RCC 7860 (cell line): Measurements from ENCODE around the gene VEZT.
A peak's percentile ranks its signal among the peaks of the same experiment; 100 is the strongest.

Source experiments
- DNase-seq: peaks from one replicate; pipeline ENCODE4 v3.0.0-alpha.2; 2015; ENCODE audit warnings: low spot score
- FAIRE-seq: peaks from 2 replicates; lab custom pipeline; 2012; peaks lifted over from hg19 to GRCh38; lab: Jason Lieb, UNC

The VEZT gene

DNA sequence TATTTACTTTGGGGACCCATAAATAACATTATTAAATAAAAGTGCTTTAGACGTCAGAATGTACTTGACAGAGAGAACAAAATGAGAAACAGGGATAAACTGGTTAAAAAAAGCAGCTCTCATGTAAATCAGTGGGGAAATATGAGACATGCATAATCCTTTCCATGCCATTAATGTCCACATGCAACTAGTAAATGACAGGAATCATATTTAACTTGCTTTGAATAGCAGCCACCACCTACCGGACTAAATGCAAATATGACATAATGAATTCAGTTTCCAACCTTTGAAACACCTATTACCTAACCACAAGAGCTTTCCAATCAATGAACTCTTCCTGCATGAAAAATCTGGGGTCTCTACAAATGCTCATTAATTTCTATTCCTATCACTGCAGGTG lies 20.0 kb upstream of the VEZT start:
- FAIRE-seq, result no peak
- no peak for DNase-seq

DNA sequence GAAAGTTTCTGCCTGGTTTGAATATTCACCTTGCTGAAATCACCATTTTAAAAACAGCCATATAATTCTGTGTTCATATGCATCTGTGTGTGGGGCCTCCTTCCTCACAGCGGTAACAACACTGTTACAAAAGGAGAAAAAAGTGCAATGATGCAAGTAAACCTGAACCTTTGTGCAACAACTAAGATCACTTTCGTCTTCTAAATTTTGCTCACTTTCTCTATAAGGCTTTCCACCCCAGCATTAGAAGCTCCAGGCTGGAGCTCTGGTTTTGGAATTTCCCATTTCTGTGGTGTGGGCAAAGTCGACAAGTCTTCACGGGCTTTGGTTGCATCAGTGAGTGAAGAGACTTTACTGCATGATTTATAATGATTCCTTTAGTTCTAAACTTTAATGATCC lies 18.7 kb upstream of the VEZT start:
- DNase-seq (no peak), FAIRE-seq (no peak)

DNA sequence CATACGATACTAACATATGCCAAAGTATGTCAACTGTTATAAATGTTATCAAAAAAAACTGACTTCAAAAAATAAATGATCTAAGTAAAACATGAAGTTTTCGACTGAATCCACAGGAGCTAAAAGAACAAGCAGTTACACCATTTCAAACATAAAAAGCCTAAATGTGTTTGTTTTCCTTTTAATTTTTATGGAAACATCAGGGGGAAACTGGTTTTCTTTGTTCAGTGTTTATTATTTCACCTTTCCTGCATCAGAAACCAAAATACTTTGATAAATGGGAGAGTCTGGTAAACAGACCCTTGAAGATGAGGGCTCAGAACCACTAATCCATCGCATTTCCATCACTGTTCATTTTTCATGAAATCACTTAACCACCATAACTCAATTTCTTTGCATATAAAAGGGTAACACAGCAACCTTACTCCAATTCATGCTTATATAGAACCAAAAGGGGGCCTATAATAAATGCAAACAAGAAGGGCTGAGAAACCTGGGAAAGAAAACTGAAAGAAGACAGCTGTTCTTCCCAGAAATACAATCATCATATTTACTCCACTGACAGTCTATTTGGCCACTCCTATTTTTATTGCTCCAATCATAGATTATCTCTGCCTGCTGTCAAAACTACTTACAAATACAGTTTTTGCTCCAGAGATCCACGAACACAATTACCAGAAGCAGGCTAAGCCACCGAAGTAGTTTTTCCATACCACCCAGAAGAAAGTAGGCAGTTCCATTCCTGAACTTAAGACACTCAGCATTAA lies 17.3 kb upstream of the VEZT start:
- DNase-seq (no peak), FAIRE-seq (no peak)

DNA sequence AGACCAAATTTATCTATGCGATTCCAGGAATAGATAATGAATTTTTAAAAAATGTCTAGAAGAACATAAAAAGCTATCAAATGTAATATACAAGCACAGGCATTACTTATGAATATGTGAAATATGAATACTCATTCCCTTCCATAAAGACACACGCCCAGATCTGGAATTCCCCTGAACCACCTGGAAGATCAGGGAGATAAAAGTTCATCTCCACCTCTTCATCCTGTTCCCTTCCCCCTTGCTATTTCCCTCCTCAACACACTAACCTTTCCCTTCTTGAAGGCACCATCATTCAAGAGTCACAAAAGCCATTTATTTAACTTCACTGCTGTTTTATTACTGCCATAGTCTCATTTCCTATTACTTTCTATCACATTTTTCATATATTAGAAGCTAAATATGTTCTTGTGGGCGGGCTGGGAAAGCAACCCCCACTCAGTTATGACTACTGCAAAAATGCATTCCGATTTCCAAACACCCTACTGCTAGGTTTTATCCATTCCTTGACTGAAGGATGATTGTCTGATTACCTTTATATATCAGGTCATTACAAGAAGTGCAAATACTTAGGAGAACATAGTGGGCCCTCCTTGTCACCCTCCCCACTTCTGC lies 16.4 kb upstream of the VEZT start:
- no peak for DNase-seq
- no peak for FAIRE-seq

DNA sequence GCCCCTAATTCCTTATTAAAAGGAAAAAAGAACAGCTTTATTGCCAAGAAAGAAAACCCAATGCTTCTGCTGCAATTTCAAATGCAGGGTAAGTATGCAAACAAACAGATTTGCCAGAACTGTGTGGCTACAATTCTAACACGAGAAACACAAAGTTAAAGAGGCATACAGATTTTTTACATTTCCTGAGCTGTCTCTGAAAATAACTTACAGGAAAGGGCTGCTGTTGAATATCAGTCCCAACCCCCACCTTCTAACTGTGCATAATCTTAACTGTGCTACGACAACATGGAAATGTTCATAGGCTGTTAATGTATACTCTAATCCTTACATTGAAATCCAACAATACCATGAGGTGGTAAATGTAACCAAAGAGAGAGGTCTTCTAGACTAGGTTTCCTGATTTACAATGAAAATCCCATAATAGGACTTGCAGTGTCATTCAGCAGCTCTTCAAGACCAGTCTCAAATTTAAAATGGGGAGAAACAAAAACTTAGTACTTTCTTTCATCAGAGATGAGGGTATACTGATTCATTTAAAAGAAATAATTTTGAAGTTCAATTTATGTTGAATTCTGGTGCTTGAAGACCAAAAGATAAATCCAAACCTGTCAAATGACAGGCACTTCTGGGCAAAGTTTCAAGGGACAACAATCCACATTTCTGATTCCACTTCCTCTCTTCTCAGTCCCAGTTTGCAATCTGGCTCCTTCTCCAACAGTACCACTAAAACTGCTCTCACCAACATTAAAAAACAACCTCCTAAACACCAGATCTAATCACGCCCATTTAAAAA lies 14.7 kb upstream of the VEZT start:
- no peak for DNase-seq
- FAIRE-seq, result no peak

DNA sequence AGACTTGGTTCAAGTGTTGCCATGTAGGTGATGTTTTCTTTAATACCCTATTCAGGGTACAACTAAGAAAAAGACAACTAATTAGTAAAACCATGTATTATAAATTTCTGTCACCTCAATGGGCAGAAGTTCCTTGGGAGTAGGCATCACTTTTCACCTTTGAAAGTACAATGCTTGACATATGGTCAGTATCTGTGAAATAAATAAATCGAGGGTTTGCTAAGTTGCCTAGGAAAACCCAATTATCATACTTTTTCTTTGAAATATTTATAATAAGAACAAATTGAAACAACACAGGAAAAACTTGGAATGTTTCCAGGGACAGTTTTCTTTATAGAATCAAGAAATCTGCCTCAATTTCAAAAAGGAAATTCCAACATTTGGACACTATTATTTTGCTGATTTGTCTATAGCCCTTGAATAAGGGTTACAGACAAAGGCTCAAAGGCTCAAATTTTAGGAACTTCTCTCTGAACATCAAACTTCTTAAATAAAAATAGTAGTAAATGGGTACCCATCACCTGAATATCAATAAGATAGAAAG lies 14.0 kb upstream of the VEZT start:
- DNase-seq (no peak), FAIRE-seq (no peak)

DNA sequence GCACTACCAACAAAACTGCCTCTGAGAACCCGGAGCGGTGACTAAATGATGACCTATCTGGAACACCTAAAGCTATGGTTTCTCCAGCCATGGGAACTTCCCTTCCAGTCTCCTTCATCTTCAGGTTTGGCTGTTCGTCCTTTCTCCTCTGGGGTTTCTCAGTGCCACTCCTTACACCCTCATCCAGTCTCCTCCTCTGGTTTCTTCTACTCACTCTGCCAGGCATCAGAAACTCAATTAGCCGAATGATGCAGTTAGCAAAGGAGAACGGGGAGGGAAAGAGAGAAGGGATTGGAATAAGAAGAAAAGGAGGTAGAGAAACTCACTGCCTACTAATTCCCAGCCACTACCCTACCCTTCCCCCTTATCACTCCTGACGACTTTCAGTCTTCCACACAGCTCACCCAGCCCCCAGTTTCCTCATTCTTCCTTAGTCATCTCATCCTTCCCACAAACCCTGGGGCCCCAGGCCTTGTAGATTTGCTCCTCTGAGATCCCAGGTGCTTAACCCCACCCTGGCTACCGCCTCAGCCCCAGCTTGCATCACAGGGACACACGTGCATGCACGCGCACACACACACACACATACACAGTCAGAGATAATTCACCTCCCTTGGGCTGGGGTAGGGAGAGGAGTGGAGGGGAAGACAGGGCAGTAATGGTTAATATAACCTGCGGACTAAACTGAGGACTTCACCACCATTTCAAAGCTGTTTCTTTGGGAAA lies 13.3 kb upstream of the VEZT start:
- peak; percentile 90 for DNase-seq

DNA sequence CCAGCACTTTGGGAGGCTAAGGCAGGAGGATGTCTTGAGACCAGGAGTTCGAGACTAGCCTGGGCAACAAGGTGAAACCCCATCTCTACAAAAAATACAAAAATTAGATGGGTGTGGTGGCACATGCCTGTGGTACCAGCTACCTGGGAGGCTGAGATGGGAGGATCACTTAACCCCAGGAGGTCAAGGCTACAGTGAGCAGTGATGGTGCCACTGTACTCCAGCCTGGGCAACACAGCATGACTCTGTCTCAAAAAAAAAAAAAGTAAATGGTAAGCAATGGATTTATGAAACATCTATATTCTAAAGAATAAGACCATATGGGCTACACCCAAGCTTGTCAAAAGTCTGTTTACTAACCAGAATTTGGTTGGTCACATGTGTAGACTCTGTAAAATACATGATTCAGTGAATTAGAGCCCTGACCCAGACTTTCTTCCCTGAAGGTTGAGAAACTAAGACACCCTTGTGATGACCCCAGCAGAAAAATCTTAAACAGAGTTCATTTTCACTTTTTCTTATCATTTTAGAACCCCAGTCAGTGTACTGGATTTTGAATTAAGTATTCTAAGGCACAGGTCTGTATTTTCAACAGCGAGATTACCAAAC lies 12.5 kb upstream of the VEZT start:
- DNase-seq (no peak), FAIRE-seq (no peak)

More for the DNA sequence above, 13.3 kb upstream of the VEZT start:
- peak; percentile 85 for FAIRE-seq

DNA sequence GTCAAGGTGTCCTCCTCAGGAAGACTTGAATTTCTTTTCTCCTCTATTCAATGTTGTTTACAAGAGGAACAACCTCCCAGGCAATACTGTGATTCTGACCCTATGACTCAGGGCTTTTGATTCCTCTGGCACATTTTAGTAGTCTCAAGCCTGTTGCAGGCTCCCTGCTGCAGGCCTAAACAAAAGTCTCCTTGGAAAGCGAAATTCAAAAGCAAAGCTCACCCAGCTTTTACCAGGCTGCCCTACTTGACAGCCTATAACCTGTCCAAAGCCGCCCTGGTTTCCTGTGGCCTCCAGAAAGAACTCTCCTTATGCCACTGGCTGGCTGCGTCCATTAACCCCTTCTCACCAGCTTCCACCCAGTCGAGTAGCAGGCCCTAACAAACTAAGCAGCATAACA lies 11.9 kb upstream of the VEZT start:
- FAIRE-seq (no peak), DNase-seq (peak; percentile 34)

DNA sequence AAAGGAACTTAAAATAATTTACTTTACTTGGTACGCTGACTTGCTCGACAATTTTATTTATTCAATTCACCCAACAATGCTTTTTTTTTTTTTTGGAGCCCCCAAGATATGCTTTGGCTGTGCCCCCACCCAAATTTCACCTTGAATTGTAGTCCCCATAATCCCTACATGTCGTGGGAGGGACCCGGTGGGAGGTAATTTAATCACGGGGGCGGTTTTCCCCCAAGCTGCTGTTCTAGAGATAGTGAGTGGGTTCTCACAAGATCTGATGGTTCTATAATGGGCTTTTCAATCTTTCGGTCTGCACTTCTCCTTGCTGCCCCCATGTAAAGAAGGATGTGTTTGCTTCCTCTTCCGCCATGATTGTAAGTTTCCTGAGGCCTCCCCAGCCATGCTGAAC lies 10.7 kb upstream of the VEZT start:
- DNase-seq (no peak), FAIRE-seq (no peak)

DNA sequence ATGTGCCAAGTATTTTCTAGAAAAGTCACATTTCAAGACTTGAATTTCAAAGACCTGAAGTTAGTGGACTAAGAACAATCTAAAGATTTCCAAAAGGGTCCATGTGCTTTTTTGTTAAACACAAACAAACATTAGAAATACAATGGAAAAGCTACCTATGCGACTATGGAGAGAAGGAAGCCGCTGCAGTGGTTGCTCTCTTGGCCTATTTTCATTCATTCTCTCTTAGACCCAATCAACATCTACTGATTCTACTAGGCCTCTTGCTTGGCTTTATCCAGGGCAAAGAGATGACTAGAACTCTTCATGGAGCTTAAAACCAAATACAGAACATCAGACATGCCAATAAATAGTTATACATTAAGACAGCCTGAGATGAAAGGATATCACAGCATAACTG lies 10.2 kb upstream of the VEZT start:
- DNase-seq (no peak), FAIRE-seq (no peak)

DNA sequence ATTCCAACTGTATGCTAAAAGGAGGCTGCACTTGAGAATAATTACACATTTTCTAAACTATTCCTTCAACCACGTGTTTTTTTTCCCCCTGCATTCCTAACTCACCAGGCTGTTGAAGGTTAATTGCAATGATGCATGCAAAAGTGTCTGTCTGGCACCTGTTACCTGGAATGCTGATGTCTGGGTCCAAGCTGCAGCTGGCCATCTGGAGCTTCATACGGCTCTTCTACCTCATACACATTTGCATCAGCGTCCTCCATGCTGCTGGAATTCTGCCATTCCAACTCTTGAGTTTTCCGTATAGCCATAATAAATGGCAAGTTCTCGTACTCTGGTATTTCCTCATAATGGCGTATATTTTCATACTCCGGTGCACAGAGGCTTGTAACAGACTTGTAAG lies 8.9 kb upstream of the VEZT start:
- DNase-seq, result no peak
- no peak for FAIRE-seq

DNA sequence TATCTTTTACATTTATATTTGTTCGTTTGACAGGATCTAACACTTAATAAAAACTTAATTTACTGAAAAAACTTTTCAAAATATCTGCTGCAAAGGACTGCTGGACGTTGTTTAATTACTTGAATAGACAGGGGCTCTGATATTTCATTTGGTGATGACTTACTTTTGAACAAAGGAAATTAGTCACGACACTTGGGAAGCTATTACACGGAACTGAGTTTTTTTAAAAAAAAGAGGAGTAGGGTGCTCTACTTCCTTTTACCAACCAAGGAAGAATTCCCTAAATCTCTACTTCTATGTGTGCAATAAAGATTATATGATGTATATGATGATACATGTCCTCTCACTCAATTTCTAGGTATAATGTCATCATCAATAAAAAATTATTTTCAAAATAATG lies 5.0 kb upstream of the VEZT start:
- FAIRE-seq, result no peak
- DNase-seq, result no peak

DNA sequence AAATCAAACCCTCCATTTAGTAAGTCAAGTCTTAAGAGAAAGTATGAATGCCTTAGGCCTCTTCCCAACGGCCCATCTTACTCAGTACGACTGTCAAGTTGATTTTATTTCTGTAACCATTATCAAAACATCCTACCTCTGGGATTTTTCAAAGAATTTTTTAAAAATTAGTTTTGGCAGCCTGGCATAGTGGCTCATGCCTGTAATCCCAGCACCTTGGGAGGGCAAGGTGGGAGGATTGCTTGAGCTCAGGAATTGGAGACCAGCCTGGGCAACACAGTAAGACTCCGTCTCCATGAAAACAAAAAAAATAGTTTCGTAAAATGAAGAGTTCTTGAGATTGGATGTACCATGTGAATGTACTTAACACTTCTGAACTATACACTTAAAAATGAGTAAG lies 4.5 kb upstream of the VEZT start:
- DNase-seq (no peak), FAIRE-seq (no peak)

DNA sequence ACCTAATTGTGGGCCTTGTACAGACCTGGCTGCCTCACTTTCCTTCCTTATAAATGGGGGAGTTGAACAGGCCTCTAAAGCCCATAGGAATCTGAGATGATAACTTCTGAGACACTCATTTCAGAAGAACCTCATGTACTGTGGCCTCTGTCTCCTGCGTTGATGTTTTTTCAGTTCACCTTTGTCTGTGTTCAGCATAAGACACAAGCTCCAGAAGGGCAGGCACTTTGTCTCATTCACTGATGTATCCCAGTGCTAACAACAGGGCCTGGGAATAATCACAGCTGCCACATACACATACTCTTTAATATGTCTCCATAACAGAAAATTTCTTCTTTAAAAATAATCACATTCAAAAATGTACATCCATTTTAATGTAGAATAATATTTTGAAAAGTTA lies 3.7 kb upstream of the VEZT start:
- no peak for DNase-seq
- no peak for FAIRE-seq

DNA sequence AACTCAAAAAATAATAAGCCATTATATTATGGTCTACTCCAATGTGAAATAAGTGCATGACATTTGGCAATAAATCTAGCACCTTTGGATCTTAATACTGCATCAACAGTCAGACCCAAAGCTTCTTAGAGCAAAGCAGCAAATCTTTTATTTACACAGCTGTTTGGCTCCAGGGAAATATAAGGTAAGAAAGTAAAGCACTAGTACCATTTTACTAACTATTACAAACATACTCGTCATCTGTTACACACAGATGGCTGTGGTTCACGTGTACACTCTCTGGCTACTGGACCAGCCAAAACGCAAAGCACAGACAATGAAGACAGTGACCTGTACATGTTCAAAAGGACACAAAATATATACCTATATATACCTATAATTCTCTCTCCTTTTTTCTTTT lies 3.1 kb upstream of the VEZT start:
- no peak for DNase-seq

DNA sequence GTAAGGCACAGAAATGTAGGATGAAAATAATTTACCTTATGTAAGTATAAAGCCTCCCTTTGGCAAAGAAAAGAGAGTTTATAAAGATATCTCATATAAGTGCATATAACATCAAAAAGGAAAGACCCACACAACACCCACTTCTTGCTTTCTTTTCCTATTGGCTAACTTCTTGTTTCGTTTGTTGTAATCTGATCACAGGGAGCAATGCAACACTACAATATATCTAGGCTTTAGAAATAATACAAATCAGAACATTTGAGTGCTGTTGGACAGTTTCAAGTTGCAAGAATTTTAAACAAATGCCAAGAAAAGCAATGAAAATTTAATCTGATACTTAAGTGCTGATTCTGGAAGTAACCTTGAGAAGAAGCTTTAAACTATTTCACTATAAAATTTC lies 1.7 kb upstream of the VEZT start:
- DNase-seq (no peak), FAIRE-seq (peak; percentile 69)

More for the DNA sequence above, 3.1 kb upstream of the VEZT start:
- FAIRE-seq, result no peak

DNA sequence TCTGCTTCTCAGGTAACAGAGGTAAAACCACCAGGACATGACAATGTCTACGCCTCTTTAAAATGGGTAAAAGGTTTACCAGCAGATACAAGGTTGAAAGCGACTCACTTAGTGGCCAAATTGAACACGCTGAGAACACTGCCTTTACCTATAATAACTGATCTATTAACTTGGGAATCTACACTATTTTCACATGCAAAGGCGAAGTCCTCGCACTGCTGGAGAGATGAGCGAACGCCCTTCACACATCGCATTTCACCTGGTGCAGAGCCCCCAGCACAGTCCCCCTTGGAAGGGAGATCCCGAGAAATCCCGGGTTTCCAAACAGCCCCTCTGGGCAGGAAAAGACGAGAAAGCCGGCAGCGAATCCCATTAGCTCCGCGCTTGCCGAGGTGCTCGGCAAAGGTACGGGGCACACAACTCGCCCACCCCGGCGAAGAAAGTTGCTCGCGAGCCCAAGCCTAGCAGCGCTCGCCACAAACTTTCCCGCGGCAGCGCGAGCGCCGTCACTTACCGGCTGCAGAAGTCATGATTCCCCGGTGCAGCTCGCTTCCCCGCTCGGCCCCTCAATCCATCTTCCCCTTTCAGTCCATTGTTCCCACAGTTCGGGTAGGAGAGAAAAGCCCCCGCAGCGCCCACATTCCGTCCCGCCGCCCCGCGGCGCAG lies 763 bp upstream of the VEZT start:
- FAIRE-seq (no peak), DNase-seq (peak; percentile 20)

DNA sequence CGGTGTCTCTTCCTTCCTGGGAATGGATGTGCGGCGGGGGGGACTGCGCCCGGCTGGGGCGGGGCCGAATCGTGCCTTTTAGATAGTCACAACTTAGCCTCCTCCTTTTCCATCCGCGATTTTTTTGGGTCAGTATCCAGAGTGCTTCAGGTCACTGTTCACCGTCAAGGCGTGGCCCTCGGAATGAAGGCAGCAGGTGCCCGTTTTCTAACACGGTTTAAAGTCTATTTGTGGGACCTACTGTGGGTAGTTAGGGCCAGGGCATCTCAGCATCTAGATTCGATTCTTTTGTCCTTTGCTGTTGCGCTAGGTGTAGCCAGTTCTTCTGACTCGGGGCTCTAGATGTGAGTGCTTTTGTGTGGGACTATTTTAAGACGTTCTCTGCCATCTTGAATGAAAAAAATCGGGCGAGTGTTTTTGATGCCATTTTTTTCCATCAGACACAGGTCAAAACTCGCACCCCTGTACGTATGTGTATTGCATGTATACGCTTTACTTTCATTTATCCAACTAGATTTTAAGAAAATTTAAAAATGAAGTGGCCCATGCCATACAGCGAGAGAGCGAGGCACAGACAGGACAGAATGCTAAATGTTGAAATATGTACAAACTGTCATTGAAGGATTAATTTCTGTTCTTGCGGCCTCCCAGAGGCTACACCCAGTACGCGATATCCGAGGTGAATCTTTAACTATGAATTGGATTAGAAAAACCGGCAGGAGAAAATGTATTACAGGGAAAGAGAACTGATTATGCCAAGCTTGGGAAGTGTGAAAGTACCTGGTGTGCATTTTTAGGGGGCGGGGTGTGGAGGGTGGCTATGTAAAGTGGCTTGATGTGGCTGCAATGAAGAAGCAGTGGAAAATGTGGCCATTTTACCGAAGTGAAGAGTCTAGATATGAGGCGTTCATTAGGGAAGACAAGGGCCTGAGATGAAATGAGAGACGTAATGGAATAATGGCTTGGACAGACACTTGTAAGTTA lies 835 bp downstream of the VEZT start:
- no peak for FAIRE-seq
- DNase-seq, result peak; percentile 57
